ENCODE results near the gene C2orf42.
"Not testable (repeated sequence)": the region's sequence is repeated elsewhere in the genome, so short reads cannot be mapped to it uniquely, and the experiment has no call there.

The C2orf42 gene

GRCh38 chr2:70203086-70203485, 12.3 kb upstream of the C2orf42 start:
- H3K27me3 ChIP-seq, result no peaks in the 10 kb centered on the region
- no peaks in the 10 kb centered on the region for H4K20me1 ChIP-seq
- no peak overlapping the region for H3K27ac ChIP-seq
- no peak for TF ChIP-seq Cebpa-rat (IDR thresholded peaks at IDR 0.05)
- no peaks in the 10 kb centered on the region for H3K9me3 ChIP-seq
- peaks cover 19% of the 10 kb centered on the region for H3K36me3 ChIP-seq
- H3K9ac ChIP-seq, result no peak overlapping the region
- H3K4me1 ChIP-seq, result no peaks in the 10 kb centered on the region
- no peak overlapping the region for H3K4me2 ChIP-seq
- no peak overlapping the region for H3K4me3 ChIP-seq

- H3K4me1 ChIP-seq, result no peaks in the 10 kb centered on the region
- no peak overlapping the region for H3K27ac ChIP-seq
- H4K20me1 ChIP-seq, result no peaks in the 10 kb centered on the region
- H3K4me3 ChIP-seq, result no peak overlapping the region
- H3K9me3 ChIP-seq, result no peaks in the 10 kb centered on the region
- peaks cover 14% of the 10 kb centered on the region for H3K36me3 ChIP-seq
- no peak for TF ChIP-seq Cebpa-rat (IDR thresholded peaks at IDR 0.05)
- no peaks in the 10 kb centered on the region for H3K27me3 ChIP-seq
- no peak overlapping the region for H3K9ac ChIP-seq
- no peak overlapping the region for H3K4me2 ChIP-seq
Measured at GRCh38 chr2:70202236-70202806, 11.5 kb upstream of the C2orf42 start.

GRCh38 chr2:70201831-70202230, 11.0 kb upstream of the C2orf42 start:
- Histone ChIP-seq H3K4me1 (no peaks in the 10 kb centered on the region), H3K36me3 (peaks cover 9% of the 10 kb centered on the region; the same call in 1 of the 2 replicates), H3K9ac (no peak overlapping the region), H3K27ac (no peak overlapping the region), H3K4me3 (no peak overlapping the region), H3K9me3 (no peaks in the 10 kb centered on the region), H3K27me3 (no peaks in the 10 kb centered on the region), H4K20me1 (no peaks in the 10 kb centered on the region), H3K4me2 (no peak overlapping the region)
- TF ChIP-seq Cebpa-rat (IDR thresholded peaks at IDR 0.05), result no peak

- H3K4me2 ChIP-seq, result no peak overlapping the region
Measured at GRCh38 chr2:70201225-70201768, 10.5 kb upstream of the C2orf42 start.

GRCh38 chr2:70199320-70199864, 8.6 kb upstream of the C2orf42 start:
- no peak for TF ChIP-seq Cebpa-rat (IDR thresholded peaks at IDR 0.05)
- Histone ChIP-seq H3K27me3 (no peaks in the 10 kb centered on the region), H3K4me3 (no peak overlapping the region), H3K27ac (no peak overlapping the region), H3K4me1 (no peaks in the 10 kb centered on the region), H3K4me2 (no peak overlapping the region), H3K36me3 (peaks cover 9% of the 10 kb centered on the region; the same call in 1 of the 2 replicates), H3K9me3 (no peaks in the 10 kb centered on the region), H3K9ac (no peak overlapping the region), H4K20me1 (no peaks in the 10 kb centered on the region)

More at GRCh38 chr2:70201225-70201768, 10.5 kb upstream of the C2orf42 start:
- no peak overlapping the region for H3K27ac ChIP-seq
- no peak for TF ChIP-seq Cebpa-rat (IDR thresholded peaks at IDR 0.05)
- H4K20me1 ChIP-seq, result no peaks in the 10 kb centered on the region
- no peak overlapping the region for H3K9ac ChIP-seq
- H3K9me3 ChIP-seq, result no peaks in the 10 kb centered on the region
- no peak overlapping the region for H3K4me3 ChIP-seq
- H3K4me1 ChIP-seq, result no peaks in the 10 kb centered on the region
- no peaks in the 10 kb centered on the region for H3K27me3 ChIP-seq
- H3K36me3 ChIP-seq, result peaks cover 9% of the 10 kb centered on the region; the same call in 1 of the 2 replicates

- TF ChIP-seq Cebpa-rat (IDR thresholded peaks at IDR 0.05), result no peak
- Histone ChIP-seq H3K27ac (no peak overlapping the region), H3K4me2 (no peak overlapping the region), H4K20me1 (no peaks in the 10 kb centered on the region), H3K4me3 (no peak overlapping the region), H3K36me3 (no peaks in the 10 kb centered on the region), H3K9me3 (no peaks in the 10 kb centered on the region), H3K4me1 (peaks cover 8% of the 10 kb centered on the region; the same call in 1 of the 2 replicates), H3K27me3 (no peaks in the 10 kb centered on the region), H3K9ac (no peak overlapping the region)
Measured at GRCh38 chr2:70192516-70192915, 1.7 kb upstream of the C2orf42 start.

GRCh38 chr2:70191244-70191735, 471 bp upstream of the C2orf42 start:
- no peak for TF ChIP-seq Cebpa-rat (IDR thresholded peaks at IDR 0.05)
- no peaks in the 10 kb centered on the region for H3K36me3 ChIP-seq
- peaks cover 8% of the 10 kb centered on the region; the same call in 1 of the 2 replicates for H3K4me1 ChIP-seq
- no peaks in the 10 kb centered on the region for H3K9me3 ChIP-seq
- H3K4me3 ChIP-seq, result peak overlapping the region; percentile 73
- peak overlapping the region; percentile 98 for H3K27ac ChIP-seq
- H4K20me1 ChIP-seq, result no peaks in the 10 kb centered on the region
- H3K27me3 ChIP-seq, result no peaks in the 10 kb centered on the region
- H3K9ac ChIP-seq, result peak overlapping the region; percentile 96
- peak overlapping the region; percentile 82 for H3K4me2 ChIP-seq

GRCh38 chr2:70188460-70188859, 2.4 kb downstream of the C2orf42 start:
- Histone ChIP-seq H3K4me3 (no peak overlapping the region), H3K36me3 (no peaks in the 10 kb centered on the region), H3K27me3 (no peaks in the 10 kb centered on the region), H3K4me1 (peaks cover 8% of the 10 kb centered on the region; the same call in 1 of the 2 replicates), H3K4me2 (no peak overlapping the region), H3K9ac (no peak overlapping the region), H4K20me1 (no peaks in the 10 kb centered on the region), H3K9me3 (no peaks in the 10 kb centered on the region), H3K27ac (no peak overlapping the region)
- no peak for TF ChIP-seq Cebpa-rat (IDR thresholded peaks at IDR 0.05)

- not testable (repeated sequence) for H3K4me3 ChIP-seq, H3K36me3 ChIP-seq, H3K27me3 ChIP-seq, H4K20me1 ChIP-seq, H3K9ac ChIP-seq, H3K9me3 ChIP-seq, H3K27ac ChIP-seq, H3K4me2 ChIP-seq
- TF ChIP-seq Cebpa-rat (IDR thresholded peaks at IDR 0.05), result peak; percentile 53
- H3K4me1 ChIP-seq, result peaks cover 14% of the 10 kb centered on the region
Measured at GRCh38 chr2:70187170-70187569, 3.6 kb downstream of the C2orf42 start.

GRCh38 chr2:70182689-70183088, 8.1 kb downstream of the C2orf42 start:
- peak overlapping the region; percentile 77; the same call in 1 of the 2 replicates for H3K4me2 ChIP-seq
- peaks cover 17% of the 10 kb centered on the region for H3K36me3 ChIP-seq
- H3K27ac ChIP-seq, result no peak overlapping the region
- H3K4me1 ChIP-seq, result peaks cover 35% of the 10 kb centered on the region
- no peaks in the 10 kb centered on the region for H4K20me1 ChIP-seq
- no peak overlapping the region for H3K4me3 ChIP-seq
- H3K9ac ChIP-seq, result no peak overlapping the region
- H3K9me3 ChIP-seq, result no peaks in the 10 kb centered on the region
- H3K27me3 ChIP-seq, result no peaks in the 10 kb centered on the region
- TF ChIP-seq Cebpa-rat (IDR thresholded peaks at IDR 0.05), result no peak

Data from BLaER1 (cell line).